GM13976 (cell line): ENCODE measurements around the gene TGM1.
"Not testable (repeated sequence)": the region's sequence is repeated elsewhere in the genome, so short reads cannot be mapped to it uniquely, and the experiment has no call there.

ENCODE experiments used
- DNase-seq: peaks from one replicate; pipeline ENCODE4 v3.0.0; 2012; ENCODE audit warnings: low spot score
- CTCF ChIP-seq: IDR thresholded peaks from 2 replicates; pipeline ENCODE4 v1.5.1; 2012; ENCODE audit warnings: borderline replicate concordance, mild to moderate bottlenecking; ENCODE audit not compliant: insufficient read depth; ENCODE audit errors: extremely low read depth, missing control alignments, control extremely low read depth
- in situ Hi-C: fragments of 300-500 bp; cut with MboI; formaldehyde crosslinking; loops from one replicate; pipeline ENCODE4 v1.12.0; 2022; ENCODE audit warnings: low sequenced_read_pairs, mixed read lengths, inconsistent platforms; ENCODE audit not compliant: unreplicated experiment

Gene TGM1

GRCh38 chr14:24231263-24232120 lies 31.5 kb downstream of the TGM1 start:
- no peak for TF ChIP-seq CTCF
- no peak for DNase-seq
- in situ Hi-C loops, result no loop called here

- in situ Hi-C loops, result no loop called here
- no peak for TF ChIP-seq CTCF
- no peak for DNase-seq
Observed at GRCh38 chr14:24228902-24229301, 34.1 kb downstream of the TGM1 start.

GRCh38 chr14:24226473-24226872 lies 36.5 kb downstream of the TGM1 start:
- no peak for TF ChIP-seq CTCF

GRCh38 chr14:24224618-24225071 lies 38.3 kb downstream of the TGM1 start:
- in situ Hi-C loops, result no loop called here
- no peak for TF ChIP-seq CTCF
- no peak for DNase-seq

More at GRCh38 chr14:24226473-24226872, 36.5 kb downstream of the TGM1 start:
- in situ Hi-C loops, result no loop called here
- DNase-seq, result no peak

- DNase-seq, in situ Hi-C loops: not testable (repeated sequence)
Observed at GRCh38 chr14:24222987-24223386, 40.0 kb downstream of the TGM1 start.

- no peak for DNase-seq
- TF ChIP-seq CTCF, result no peak
- in situ Hi-C loops, result no loop called here
Observed at GRCh38 chr14:24219521-24219920, 43.5 kb downstream of the TGM1 start.

- no peak for DNase-seq
- in situ Hi-C loops, result no loop called here
- no peak for TF ChIP-seq CTCF
Observed at GRCh38 chr14:24219080-24219479, 43.9 kb downstream of the TGM1 start.

GRCh38 chr14:24216876-24217275 lies 46.1 kb downstream of the TGM1 start:
- DNase-seq, in situ Hi-C loops: not testable (repeated sequence)
